ENCODE results near the gene COG7. TPM values are rescaled to one million over a fixed set of nuclear protein-coding genes. Genes with fewer than 3 reads are reported as not detected.
"Not testable (repeated sequence)": the region's sequence is repeated elsewhere in the genome, so short reads cannot be mapped to it uniquely, and the experiment has no call there.

COG7 gene
- total RNA-seq, 1 experiment from 2014 or later, result 29.4 TPM

GRCh38 chr16:23401139-23401538, 51.9 kb downstream of the COG7 start:
- Mint-ChIP-seq H3K9me3 (ENCODE audit: low read depth, unreplicated experiment) (no peaks in the 10 kb centered on the region), H3K27ac (ENCODE audit: unreplicated experiment) (no peak overlapping the region), H3K36me3 (ENCODE audit: insufficient read depth, unreplicated experiment) (peaks cover 15% of the 10 kb centered on the region), H3K4me3 (ENCODE audit: low read depth, unreplicated experiment) (no peak overlapping the region), H3K4me1 (ENCODE audit: low read depth, unreplicated experiment) (no peaks in the 10 kb centered on the region), H3K27me3 (ENCODE audit: unreplicated experiment) (no peaks in the 10 kb centered on the region)
- BruUV-seq (replicated peaks), result no TSS peak
- intact Hi-C loops (cut with micrococcal nuclease; ENCODE audit: unreplicated experiment), result no loop called here
- TF ChIP-seq CTCF (IDR thresholded peaks at IDR 0.05; ENCODE audit: unreplicated experiment), result no peak
- CTCF ChIA-PET, result no interaction called here
- no peak for DNase-seq

- peaks cover 15% of the 10 kb centered on the region for H3K36me3 Mint-ChIP-seq (ENCODE audit: insufficient read depth, unreplicated experiment)
- H3K27ac Mint-ChIP-seq (ENCODE audit: unreplicated experiment); intact Hi-C loops (cut with micrococcal nuclease; ENCODE audit: unreplicated experiment); CTCF ChIA-PET; H3K9me3 Mint-ChIP-seq (ENCODE audit: low read depth, unreplicated experiment); H3K4me1 Mint-ChIP-seq (ENCODE audit: low read depth, unreplicated experiment); BruUV-seq (replicated peaks); DNase-seq; H3K27me3 Mint-ChIP-seq (ENCODE audit: unreplicated experiment); H3K4me3 Mint-ChIP-seq (ENCODE audit: low read depth, unreplicated experiment): not testable (repeated sequence)
Observed at GRCh38 chr16:23400447-23400846, 52.5 kb downstream of the COG7 start.

GRCh38 chr16:23398987-23399805, 53.8 kb downstream of the COG7 start:
- CTCF ChIA-PET, result no interaction called here
- H3K4me1 Mint-ChIP-seq (ENCODE audit: low read depth, unreplicated experiment), result no peaks in the 10 kb centered on the region
- no peaks in the 10 kb centered on the region for H3K9me3 Mint-ChIP-seq (ENCODE audit: low read depth, unreplicated experiment)
- H3K4me3 Mint-ChIP-seq (ENCODE audit: low read depth, unreplicated experiment), result no peak overlapping the region
- intact Hi-C loops (cut with micrococcal nuclease; ENCODE audit: unreplicated experiment), result no loop called here
- TF ChIP-seq CTCF (IDR thresholded peaks at IDR 0.05; ENCODE audit: unreplicated experiment), result no peak
- H3K27ac Mint-ChIP-seq (ENCODE audit: unreplicated experiment), result no peak overlapping the region
- BruUV-seq (replicated peaks), result no TSS peak
- peaks cover 15% of the 10 kb centered on the region for H3K36me3 Mint-ChIP-seq (ENCODE audit: insufficient read depth, unreplicated experiment)
- DNase-seq, result no peak
- H3K27me3 Mint-ChIP-seq (ENCODE audit: unreplicated experiment), result no peaks in the 10 kb centered on the region

GRCh38 chr16:23397464-23397863, 55.5 kb downstream of the COG7 start:
- Mint-ChIP-seq H3K27ac (ENCODE audit: unreplicated experiment) (no peak overlapping the region), H3K36me3 (ENCODE audit: insufficient read depth, unreplicated experiment) (peaks cover 12% of the 10 kb centered on the region), H3K9me3 (ENCODE audit: low read depth, unreplicated experiment) (no peaks in the 10 kb centered on the region), H3K4me3 (ENCODE audit: low read depth, unreplicated experiment) (no peak overlapping the region), H3K27me3 (ENCODE audit: unreplicated experiment) (no peaks in the 10 kb centered on the region), H3K4me1 (ENCODE audit: low read depth, unreplicated experiment) (no peaks in the 10 kb centered on the region)
- intact Hi-C loops (cut with micrococcal nuclease; ENCODE audit: unreplicated experiment), result no loop called here
- CTCF ChIA-PET, result interaction anchor here (0.6 kb wide), 1 partner anchor 101 kb away, joined by 3 read pairs; no protein-coding TSS in a partner anchor
- BruUV-seq (replicated peaks), result no TSS peak
- TF ChIP-seq CTCF (IDR thresholded peaks at IDR 0.05; ENCODE audit: unreplicated experiment), result no peak
- DNase-seq, result no peak

- no peak overlapping the region for H3K4me3 Mint-ChIP-seq (ENCODE audit: low read depth, unreplicated experiment)
- CTCF ChIA-PET, result no interaction called here
- no peak overlapping the region for H3K27ac Mint-ChIP-seq (ENCODE audit: unreplicated experiment)
- TF ChIP-seq CTCF (IDR thresholded peaks at IDR 0.05; ENCODE audit: unreplicated experiment), result no peak
- no peak for DNase-seq
- no TSS peak for BruUV-seq (replicated peaks)
- H3K27me3 Mint-ChIP-seq (ENCODE audit: unreplicated experiment), result no peaks in the 10 kb centered on the region
- no peaks in the 10 kb centered on the region for H3K4me1 Mint-ChIP-seq (ENCODE audit: low read depth, unreplicated experiment)
- peaks cover 13% of the 10 kb centered on the region for H3K36me3 Mint-ChIP-seq (ENCODE audit: insufficient read depth, unreplicated experiment)
- intact Hi-C loops (cut with micrococcal nuclease; ENCODE audit: unreplicated experiment), result no loop called here
- H3K9me3 Mint-ChIP-seq (ENCODE audit: low read depth, unreplicated experiment), result no peaks in the 10 kb centered on the region
Observed at GRCh38 chr16:23395732-23396131, 57.3 kb downstream of the COG7 start.
